Measurements from ENCODE around the gene CEP112. TPM values are rescaled to one million over a fixed set of nuclear protein-coding genes. Genes with fewer than 3 reads are reported as not detected.
A peak's percentile ranks its signal among the peaks of the same experiment; 100 is the strongest.

CEP112 gene
- total RNA-seq: 10 to 100 TPM; 14.6 to 21.2 (median 20.2) TPM

DNA sequence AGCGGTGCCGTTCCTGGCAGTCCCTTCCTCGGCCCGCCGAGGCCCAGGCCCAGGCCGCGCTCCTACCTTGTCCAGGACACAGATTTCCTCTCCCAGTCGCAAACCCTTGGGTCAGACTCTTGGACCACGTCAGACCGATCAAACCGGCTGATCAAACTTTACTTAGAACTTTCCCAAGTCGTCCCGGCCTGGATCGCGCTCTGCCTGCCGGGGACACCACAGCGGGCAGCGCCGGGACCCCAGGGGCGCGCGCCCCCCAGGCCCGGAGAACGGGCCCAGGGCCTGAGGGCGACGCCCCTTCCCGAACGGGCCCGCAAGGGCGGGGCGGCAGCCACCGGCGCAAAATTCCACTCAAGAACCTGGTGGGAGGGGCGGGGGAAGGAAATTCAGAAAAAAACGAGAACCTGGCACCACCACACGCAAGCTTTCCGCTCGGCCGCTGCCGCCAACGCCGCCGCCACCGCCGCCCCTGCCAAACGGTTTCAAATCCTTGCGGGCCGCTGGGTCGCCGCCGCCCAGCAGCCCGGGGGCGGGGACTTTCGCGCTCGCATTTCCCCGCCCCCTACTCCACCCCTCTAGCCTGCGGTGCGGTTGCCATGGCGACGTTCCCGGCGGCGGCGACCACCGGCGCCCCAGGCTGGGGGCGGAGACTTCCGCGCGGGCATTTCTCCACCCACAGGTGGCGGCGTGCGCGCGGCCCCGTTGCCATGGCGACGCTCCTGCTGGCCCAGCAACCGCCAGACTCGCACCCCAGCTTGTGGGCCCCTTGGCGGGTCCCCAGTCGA is at the start of gene CEP112:
Gene CEP112 (minus strand): TSS at position 541 of the 785 bp plus-strand sequence.
- Histone ChIP-seq H3K27ac (peak within 1 kb of the TSS; percentile 27 to 74 (median 30)), H3K4me3 (replicated peaks in 1 of 3) (peak within 1 kb of the TSS; percentile 48 to 75 (median 74)), H3K36me3 (no peaks in the 10 kb centered on the region), H3K9me3 (no peaks in the 10 kb centered on the region), H3K27me3 (no peaks in the 10 kb centered on the region), H3K4me1 (peaks cover 9 to 12% of the 10 kb centered on the region in 2 donors)
- peak in 1 of 2 donors; percentile 45 for TF ChIP-seq POLR2A (IDR thresholded peaks at IDR 0.05)
- TF ChIP-seq, protein P1, sequence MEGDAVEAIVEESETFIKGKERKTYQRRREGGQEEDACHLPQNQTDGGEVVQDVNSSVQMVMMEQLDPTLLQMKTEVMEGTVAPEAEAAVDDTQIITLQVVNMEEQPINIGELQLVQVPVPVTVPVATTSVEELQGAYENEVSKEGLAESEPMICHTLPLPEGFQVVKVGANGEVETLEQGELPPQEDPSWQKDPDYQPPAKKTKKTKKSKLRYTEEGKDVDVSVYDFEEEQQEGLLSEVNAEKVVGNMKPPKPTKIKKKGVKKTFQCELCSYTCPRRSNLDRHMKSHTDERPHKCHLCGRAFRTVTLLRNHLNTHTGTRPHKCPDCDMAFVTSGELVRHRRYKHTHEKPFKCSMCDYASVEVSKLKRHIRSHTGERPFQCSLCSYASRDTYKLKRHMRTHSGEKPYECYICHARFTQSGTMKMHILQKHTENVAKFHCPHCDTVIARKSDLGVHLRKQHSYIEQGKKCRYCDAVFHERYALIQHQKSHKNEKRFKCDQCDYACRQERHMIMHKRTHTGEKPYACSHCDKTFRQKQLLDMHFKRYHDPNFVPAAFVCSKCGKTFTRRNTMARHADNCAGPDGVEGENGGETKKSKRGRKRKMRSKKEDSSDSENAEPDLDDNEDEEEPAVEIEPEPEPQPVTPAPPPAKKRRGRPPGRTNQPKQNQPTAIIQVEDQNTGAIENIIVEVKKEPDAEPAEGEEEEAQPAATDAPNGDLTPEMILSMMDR (IDR thresholded peaks at IDR 0.05): peak in 1 of 6 experiments; percentile 20
- 0 to 1% methylated on average over 17 to 45 of the region's 83 CpGs for WGBS, 2 donors
- intact Hi-C loops (cut with DNase I): no loop called here
- DNase-seq: peak; percentile 74 to 85

DNA sequence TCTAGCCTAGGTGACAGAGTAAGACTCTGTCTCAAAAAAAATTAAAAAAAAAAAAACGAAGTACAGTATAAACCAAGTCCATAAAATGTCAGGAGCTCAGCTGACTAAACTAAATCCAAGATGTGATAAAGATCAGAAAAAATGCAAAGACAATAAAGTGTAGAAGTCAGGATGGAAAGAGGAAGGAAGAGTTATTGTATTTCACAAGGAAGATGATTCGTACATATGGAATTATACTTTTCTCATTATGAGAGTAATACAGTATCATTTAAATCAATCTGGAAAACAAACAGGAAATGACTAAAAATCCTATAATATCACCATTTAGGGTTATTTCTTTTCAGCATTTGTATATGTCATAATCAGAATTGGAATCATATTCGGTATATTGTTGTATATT is 48.7 kb upstream of the CEP112 start:
- intact Hi-C loops (cut with DNase I): no loop called here
- no peaks in the 10 kb centered on the region for H3K4me1 ChIP-seq
- DNase-seq: no peak
- H3K27me3 ChIP-seq: no peaks in the 10 kb centered on the region
- no peaks in the 10 kb centered on the region for H3K9me3 ChIP-seq
- no peak overlapping the region for H3K27ac ChIP-seq
- 76 to 78% methylated on average over 3 of the region's 3 CpGs for WGBS, 2 donors
- H3K36me3 ChIP-seq: no peaks in the 10 kb centered on the region
- H3K4me3 ChIP-seq (replicated peaks in 1 of 3): no peak overlapping the region
- no peak for TF ChIP-seq POLR2A (IDR thresholded peaks at IDR 0.05)
- TF ChIP-seq, protein P1 (IDR thresholded peaks at IDR 0.05): no peak

DNA sequence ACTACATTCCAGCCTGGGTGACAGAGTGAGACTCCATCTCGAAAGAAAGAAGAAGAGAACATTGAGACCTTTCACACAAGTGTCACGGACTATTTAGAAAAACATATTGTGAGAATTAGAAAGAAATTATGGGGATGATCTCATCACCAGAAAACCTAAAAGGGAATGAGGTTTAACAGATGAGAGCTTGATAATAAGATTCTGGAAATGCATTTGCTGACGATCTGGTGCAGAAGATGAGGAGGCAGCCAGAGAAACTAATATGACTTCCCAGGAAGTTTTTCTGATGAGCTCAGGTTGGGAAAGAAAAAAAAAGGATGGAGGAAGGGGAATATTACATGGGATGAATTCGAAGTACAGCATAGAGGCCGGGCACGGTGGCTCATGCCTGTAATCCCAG is 48.1 kb upstream of the CEP112 start:
- Histone ChIP-seq H3K4me1 (no peaks in the 10 kb centered on the region), H3K36me3 (no peaks in the 10 kb centered on the region), H3K9me3 (no peaks in the 10 kb centered on the region), H3K27ac (no peak overlapping the region), H3K4me3 (replicated peaks in 1 of 3) (no peak overlapping the region), H3K27me3 (no peaks in the 10 kb centered on the region)
- DNase-seq: no peak
- TF ChIP-seq, protein P1 (IDR thresholded peaks at IDR 0.05): no peak
- no peak for TF ChIP-seq POLR2A (IDR thresholded peaks at IDR 0.05)
- 89 to 90% methylated on average over 6 of the region's 6 CpGs for WGBS, 2 donors
- intact Hi-C loops (cut with DNase I): no loop called here

DNA sequence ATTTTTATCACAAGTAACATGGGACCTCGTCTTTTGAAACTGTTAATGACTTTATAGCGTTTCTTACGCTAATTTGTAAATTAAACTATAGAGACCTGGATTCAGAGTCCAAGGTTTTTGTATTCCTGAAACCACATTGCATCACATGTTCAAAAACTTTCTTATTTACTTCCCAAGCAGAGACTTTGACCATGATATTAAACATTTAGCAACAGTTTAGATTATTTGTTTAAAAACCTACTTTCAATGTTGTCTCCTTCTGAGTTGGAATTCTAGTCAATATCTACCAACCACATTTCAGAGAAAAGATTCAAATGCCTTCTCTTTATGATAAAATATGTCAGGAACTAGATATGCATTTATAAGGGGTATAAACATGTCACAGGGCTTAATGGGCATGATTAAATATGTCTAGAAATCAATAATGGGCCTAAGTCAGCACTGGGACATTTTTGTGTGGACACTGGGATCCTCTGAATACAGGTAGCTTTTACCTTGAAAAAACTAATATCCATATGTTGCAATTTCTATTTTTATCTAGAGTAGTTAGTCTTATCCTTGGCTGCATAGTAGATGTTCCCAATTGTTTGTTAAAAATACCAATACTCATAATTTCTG is 43.6 kb upstream of the CEP112 start:
- 92 to 97% methylated on average over 3 of the region's 3 CpGs for WGBS, 2 donors
- no peak for DNase-seq
- Histone ChIP-seq H3K27ac (no peak overlapping the region), H3K9me3 (no peaks in the 10 kb centered on the region), H3K36me3 (no peaks in the 10 kb centered on the region), H3K4me1 (no peaks in the 10 kb centered on the region), H3K27me3 (no peaks in the 10 kb centered on the region), H3K4me3 (replicated peaks in 1 of 3) (no peak overlapping the region)
- TF ChIP-seq POLR2A (IDR thresholded peaks at IDR 0.05): no peak
- TF ChIP-seq, protein P1 (IDR thresholded peaks at IDR 0.05): no peak
- intact Hi-C loops (cut with DNase I): no loop called here

DNA sequence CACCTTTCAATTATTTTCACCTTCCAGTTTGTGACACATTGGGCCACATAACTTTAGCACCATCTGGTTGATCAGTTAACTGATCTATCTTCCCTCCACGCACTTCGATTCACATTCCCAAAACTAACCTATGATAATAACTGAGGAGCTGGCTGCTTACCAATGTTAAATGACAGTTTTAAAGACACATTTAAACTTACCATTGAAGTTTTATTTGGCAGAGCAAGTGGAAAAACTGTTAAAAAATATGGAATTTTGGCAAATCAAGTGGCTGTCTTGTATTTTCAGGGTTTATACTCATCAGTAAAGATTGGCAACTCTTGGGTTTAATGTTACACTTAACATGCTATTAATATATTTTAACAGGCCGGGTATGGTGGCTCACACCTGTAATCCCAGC is 42.7 kb upstream of the CEP112 start:
- no peaks in the 10 kb centered on the region for H3K27me3 ChIP-seq

More for the DNA sequence above, 42.7 kb upstream of the CEP112 start:
- H3K4me3 ChIP-seq (replicated peaks in 1 of 3): no peak overlapping the region
- no peaks in the 10 kb centered on the region for H3K9me3 ChIP-seq
- 81 to 94% methylated on average over 3 of the region's 3 CpGs for WGBS, 2 donors
- TF ChIP-seq POLR2A (IDR thresholded peaks at IDR 0.05): no peak
- TF ChIP-seq, protein P1 (IDR thresholded peaks at IDR 0.05): no peak
- intact Hi-C loops (cut with DNase I): no loop called here
- no peak for DNase-seq
- no peak overlapping the region for H3K27ac ChIP-seq
- no peaks in the 10 kb centered on the region for H3K36me3 ChIP-seq
- no peaks in the 10 kb centered on the region for H3K4me1 ChIP-seq
